Activated CD8-positive, alpha-beta T cell treated with anti-CD3 and anti-CD28 coated beads, Interleukin-2, amount 10 ng/mL, durations not matched to agents 7 days and 5 days (primary cell): Measurements from ENCODE around the gene CTRB1. TPM values are rescaled to one million over a fixed set of nuclear protein-coding genes. Genes with fewer than 3 reads are reported as not detected.

Experiments
- ATAC-seq: fragments of 150-1000 bp; cut with Tn5 transposase; one replicate; pipeline ENCODE4 v1.10.0; 2021; ENCODE audit warnings: moderate library complexity
- CTCF ChIA-PET: fragments of 350-600 bp; sonication (Branson Sonifier 250); formaldehyde crosslinking; loops from one replicate; lab custom pipeline; 2021; ENCODE audit warnings: antibody characterized with exemption; lab: Charles Lee
- POLR2A ChIA-PET: fragments of 350-600 bp; sonication (Branson Sonifier 250); formaldehyde crosslinking; loops from one replicate; lab custom pipeline; 2021; ENCODE audit warnings: antibody characterized with exemption; lab: Charles Lee
- DNase-seq: peaks from one replicate; pipeline ENCODE4 v3.0.0-alpha.2; 2020
- H3K27ac Mint-ChIP-seq: one replicate; pipeline ENCODE4 v1.8.0; 2021; ENCODE audit warnings: mild to moderate bottlenecking, mixed read lengths
- H3K27me3 Mint-ChIP-seq: one replicate; pipeline ENCODE4 v1.8.0; 2021; ENCODE audit warnings: low read depth, mixed read lengths
- H3K36me3 Mint-ChIP-seq: one replicate; pipeline ENCODE4 v1.8.0; 2021; ENCODE audit warnings: low read depth, mixed read lengths
- H3K4me1 Mint-ChIP-seq: one replicate; pipeline ENCODE4 v1.8.0; 2021; ENCODE audit warnings: low read depth, mixed read lengths
- H3K4me3 Mint-ChIP-seq: one replicate; pipeline ENCODE4 v1.8.0; 2021; ENCODE audit warnings: mild to moderate bottlenecking, mixed read lengths
- H3K9me3 Mint-ChIP-seq: one replicate; pipeline ENCODE4 v1.8.0; 2022; ENCODE audit warnings: mixed read lengths; ENCODE audit not compliant: insufficient read depth
- total RNA-seq, 2 experiments: library from RNA; stranded (reverse); gene quantifications; one replicate each; pipeline ENCODE4 v1.2.3, GENCODE V29; 2021

CTRB1 gene
- total RNA-seq, 2 experiments from 2014 or later, result not detected

DNA sequence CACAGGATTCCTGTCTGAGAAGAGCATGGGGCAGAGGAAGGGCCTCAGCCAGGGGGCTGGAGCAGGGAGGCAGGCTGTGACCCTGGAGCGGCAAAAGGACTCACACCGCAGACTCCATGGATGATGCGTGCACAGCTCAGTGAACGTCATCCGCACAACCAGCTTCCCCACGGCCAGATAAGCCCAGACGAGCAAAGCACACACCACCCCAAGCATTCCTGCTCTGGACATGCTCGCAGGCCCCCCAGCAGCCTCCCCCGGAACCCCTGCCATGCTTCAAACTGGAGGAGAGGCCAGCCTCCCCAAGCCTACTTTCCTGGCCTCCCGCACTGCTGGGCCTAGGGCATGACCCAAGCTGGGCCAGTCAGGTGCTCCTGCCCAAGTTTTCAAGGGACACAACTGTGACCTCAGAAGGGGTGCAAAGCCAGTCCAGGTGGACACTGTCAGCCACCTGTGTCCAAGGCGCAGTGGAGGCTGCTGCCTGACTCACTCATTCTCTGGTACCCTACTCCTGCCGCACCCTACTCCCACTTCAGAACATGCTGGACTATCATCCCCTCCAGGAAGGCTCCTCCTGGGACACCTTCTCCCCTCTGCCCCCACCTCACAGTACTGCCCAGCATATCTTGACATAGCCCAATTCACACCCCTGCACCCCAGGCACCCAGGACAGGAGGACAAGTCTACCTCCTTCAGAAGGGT, 27.9 kb downstream of the CTRB1 start:
- H3K27me3 Mint-ChIP-seq, result peaks cover 26% of the 10 kb centered on the region
- no peak overlapping the region for H3K27ac Mint-ChIP-seq
- H3K4me1 Mint-ChIP-seq, result peaks cover 6% of the 10 kb centered on the region
- ATAC-seq (no peak), DNase-seq (no peak)
- H3K36me3 Mint-ChIP-seq, result no peaks in the 10 kb centered on the region
- POLR2A ChIA-PET, result no interaction called here
- CTCF ChIA-PET, result no interaction called here
- no peak overlapping the region for H3K4me3 Mint-ChIP-seq
- H3K9me3 Mint-ChIP-seq, result no peaks in the 10 kb centered on the region

DNA sequence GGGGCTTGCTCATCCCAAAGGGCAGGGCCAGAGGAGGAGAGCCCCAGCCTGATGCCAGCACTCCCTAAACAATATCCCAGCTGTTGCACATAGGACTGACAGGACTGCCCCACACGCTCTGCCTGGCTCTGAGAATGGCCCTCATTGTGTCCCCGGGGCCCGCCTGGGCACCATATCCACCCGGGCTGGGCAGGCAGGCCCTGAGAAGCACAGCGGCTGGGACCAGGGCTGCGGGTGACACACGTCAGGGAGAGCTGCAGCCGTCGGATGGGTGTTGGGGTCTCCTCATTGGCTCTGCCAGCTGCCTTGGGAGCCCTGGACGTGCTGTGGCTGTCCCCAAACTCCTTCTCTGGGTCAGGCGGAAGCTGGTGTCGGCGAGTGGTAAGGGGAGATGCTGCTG, 28.5 kb downstream of the CTRB1 start:
- no peak overlapping the region for H3K4me3 Mint-ChIP-seq
- DNase-seq (no peak), ATAC-seq (no peak)
- no peaks in the 10 kb centered on the region for H3K36me3 Mint-ChIP-seq
- no peak overlapping the region for H3K27ac Mint-ChIP-seq
- CTCF ChIA-PET, result interaction anchor here (0.8 kb wide), 1 partner anchor 14 kb away, joined by 3 read pairs; no protein-coding TSS in a partner anchor
- H3K4me1 Mint-ChIP-seq, result peaks cover 12% of the 10 kb centered on the region
- H3K9me3 Mint-ChIP-seq, result no peaks in the 10 kb centered on the region
- POLR2A ChIA-PET, result no interaction called here
- peaks cover 32% of the 10 kb centered on the region for H3K27me3 Mint-ChIP-seq

- H3K9me3 Mint-ChIP-seq, result no peaks in the 10 kb centered on the region
- DNase-seq (no peak), ATAC-seq (no peak)
- H3K36me3 Mint-ChIP-seq, result no peaks in the 10 kb centered on the region
- ChIA-PET POLR2A (no interaction called here), CTCF (interaction anchor here (0.8 kb wide), 1 partner anchor 14 kb away, joined by 3 read pairs; no protein-coding TSS in a partner anchor)
- peaks cover 12% of the 10 kb centered on the region for H3K4me1 Mint-ChIP-seq
- no peak overlapping the region for H3K27ac Mint-ChIP-seq
- no peak overlapping the region for H3K4me3 Mint-ChIP-seq
- H3K27me3 Mint-ChIP-seq, result peaks cover 39% of the 10 kb centered on the region
These were observed 29.4 kb downstream of the CTRB1 start for GRCh38 chr16:75248142-75248535.

DNA sequence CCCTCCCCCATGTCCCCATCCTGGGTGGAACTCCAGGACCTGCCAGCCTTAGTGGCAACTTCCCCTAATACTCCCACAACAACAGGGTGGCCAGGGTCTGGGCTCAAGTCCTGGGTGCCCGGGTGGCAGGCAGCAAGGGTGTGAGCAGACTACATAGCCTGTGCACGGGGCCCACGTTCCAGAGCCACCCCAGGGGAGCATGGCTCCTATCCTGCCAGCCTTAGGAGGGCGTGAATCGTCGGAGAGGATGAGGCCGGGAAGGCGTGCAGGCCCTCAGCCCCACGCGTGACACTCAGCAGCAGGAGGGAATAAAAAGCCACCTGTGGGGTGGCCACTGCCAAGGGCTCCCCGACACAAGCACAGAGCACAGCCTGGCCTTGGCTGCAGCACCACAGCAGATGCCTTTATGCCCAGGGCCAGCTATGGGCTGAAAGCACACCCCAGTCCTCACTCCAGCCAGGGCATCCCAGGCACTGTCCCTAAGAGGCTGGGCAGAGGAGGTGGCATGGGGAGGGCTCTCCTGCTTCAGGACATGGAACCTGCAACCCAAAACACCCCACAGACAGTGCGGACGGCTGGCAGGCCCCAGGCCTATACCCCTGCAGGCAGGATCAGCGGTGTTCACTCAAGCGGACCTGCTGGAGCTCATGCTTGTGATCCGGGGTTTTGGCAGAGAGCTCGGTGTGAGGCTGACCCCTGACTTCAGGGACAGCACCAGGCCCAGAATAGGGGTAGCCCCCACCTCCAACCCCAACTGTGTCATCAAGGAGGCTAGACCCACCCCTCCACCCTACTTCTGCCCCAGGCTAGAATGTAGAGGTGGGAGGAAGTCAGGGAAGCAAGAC, 30.0 kb downstream of the CTRB1 start:
- H3K36me3 Mint-ChIP-seq, result no peaks in the 10 kb centered on the region
- H3K4me3 Mint-ChIP-seq, result no peak overlapping the region
- ChIA-PET CTCF (no interaction called here), POLR2A (no interaction called here)
- ATAC-seq (no peak), DNase-seq (no peak)
- H3K27me3 Mint-ChIP-seq, result peaks cover 45% of the 10 kb centered on the region
- no peaks in the 10 kb centered on the region for H3K9me3 Mint-ChIP-seq
- H3K27ac Mint-ChIP-seq, result no peak overlapping the region
- H3K4me1 Mint-ChIP-seq, result peaks cover 12% of the 10 kb centered on the region

- H3K27ac Mint-ChIP-seq, result no peak overlapping the region
- peaks cover 50% of the 10 kb centered on the region for H3K27me3 Mint-ChIP-seq
- ChIA-PET CTCF (no interaction called here), POLR2A (no interaction called here)
- H3K4me3 Mint-ChIP-seq, result no peak overlapping the region
- no peaks in the 10 kb centered on the region for H3K9me3 Mint-ChIP-seq
- no peaks in the 10 kb centered on the region for H3K36me3 Mint-ChIP-seq
- H3K4me1 Mint-ChIP-seq, result peaks cover 12% of the 10 kb centered on the region
- DNase-seq (no peak), ATAC-seq (no peak)
These were observed 30.7 kb downstream of the CTRB1 start for GRCh38 chr16:75249441-75249840.

DNA sequence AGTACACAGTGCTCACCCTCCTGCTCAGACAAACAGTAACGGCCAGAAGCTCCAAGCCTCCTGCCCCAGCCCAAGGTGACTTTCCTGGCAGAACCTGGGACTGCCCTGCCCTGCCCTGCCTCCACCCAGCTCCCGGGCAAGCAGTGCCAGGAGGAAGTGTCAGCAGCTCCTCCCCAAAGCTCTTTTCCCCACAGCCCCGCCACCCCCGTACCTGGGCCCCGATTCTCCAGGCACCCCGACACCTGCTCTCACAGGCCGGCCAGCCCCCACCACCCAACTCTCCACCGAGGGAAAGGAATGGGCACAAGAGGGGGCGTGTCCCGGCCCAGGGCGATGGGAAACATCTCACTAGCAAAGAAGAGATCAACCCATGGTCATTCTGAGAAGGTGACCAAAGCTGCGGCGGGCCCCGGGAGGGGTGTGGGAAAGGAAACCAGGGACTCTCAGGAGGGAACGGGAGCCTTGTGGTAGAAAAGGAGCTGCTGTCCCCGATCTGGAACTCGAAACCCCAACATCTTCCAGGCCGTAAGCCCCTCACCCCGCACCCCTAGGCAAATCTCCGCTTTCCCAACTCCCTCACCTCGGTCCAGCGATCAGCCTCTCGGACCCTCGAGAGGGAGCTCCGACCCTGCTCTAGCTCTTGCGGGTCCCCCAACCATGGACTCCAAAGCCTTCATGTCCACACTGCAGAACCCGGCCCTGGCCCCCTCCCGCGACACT, 31.5 kb downstream of the CTRB1 start:
- POLR2A ChIA-PET, result no interaction called here
- Mint-ChIP-seq H3K9me3 (no peaks in the 10 kb centered on the region), H3K4me1 (peaks cover 12% of the 10 kb centered on the region), H3K27me3 (peaks cover 58% of the 10 kb centered on the region), H3K36me3 (no peaks in the 10 kb centered on the region), H3K4me3 (no peak overlapping the region), H3K27ac (no peak overlapping the region)
- ATAC-seq, result no peak
- CTCF ChIA-PET, result interaction anchor here (1.1 kb wide), 1 partner anchor 16 kb away, joined by 5 read pairs; no protein-coding TSS in a partner anchor
- no peak for DNase-seq

GRCh38 chr16:75250809-75251279, 32.1 kb downstream of the CTRB1 start:
- H3K4me1 Mint-ChIP-seq, result peaks cover 12% of the 10 kb centered on the region
- ChIA-PET POLR2A (no interaction called here), CTCF (interaction anchor here (1.1 kb wide), 1 partner anchor 17 kb away, joined by 5 read pairs; no protein-coding TSS in a partner anchor)
- peaks cover 58% of the 10 kb centered on the region for H3K27me3 Mint-ChIP-seq
- H3K27ac Mint-ChIP-seq, result no peak overlapping the region
- no peak for DNase-seq
- no peak overlapping the region for H3K4me3 Mint-ChIP-seq
- no peaks in the 10 kb centered on the region for H3K9me3 Mint-ChIP-seq
- ATAC-seq, result no peak
- no peaks in the 10 kb centered on the region for H3K36me3 Mint-ChIP-seq

DNA sequence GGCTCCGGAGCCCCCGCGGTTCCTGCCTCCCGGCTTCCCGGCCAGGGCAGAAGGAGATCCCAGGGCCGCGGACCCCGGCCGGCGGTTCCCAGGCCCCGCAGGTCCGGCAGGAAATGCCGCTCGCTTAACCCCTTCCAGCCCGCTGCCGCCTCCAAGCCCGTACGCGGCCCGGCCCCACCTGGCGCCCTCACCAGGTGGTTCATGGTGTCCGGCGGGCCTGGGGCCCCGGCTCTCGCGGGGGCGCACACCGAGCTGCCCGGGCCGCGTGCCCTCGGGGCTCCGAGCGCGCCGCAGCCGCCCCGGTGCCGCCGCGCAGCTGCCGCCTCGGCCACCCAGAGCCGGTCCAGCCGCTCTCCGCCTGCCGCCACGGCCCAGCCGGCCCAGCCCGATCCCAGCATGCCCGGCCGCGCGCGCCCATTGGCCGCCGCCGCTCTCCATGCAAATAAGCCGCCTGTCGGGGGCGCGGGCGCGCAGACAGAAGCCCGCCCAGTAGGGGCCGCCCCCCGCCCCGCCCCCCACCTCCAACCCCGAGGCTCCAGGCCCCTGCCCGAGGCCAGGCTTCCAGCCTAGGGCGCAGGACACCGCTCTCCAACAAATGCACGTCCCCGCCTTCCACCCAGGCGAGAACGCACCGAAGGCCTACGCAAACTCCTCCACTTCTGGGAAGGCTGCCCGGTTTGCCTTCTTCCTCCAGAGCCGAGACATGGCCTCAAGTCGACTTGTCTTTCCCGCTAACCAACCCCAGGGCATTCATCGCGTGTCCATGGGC, 32.7 kb downstream of the CTRB1 start, which contains the start of gene BCAR1:
Gene BCAR1, minus strand, starts transcription at position 345 of the 769 bp plus-strand sequence. Its CDS starts 142 bp downstream, at position 203.
- Mint-ChIP-seq H3K27me3 (peaks cover 58% of the 10 kb centered on the region), H3K9me3 (no peaks in the 10 kb centered on the region), H3K4me3 (no peak within 1 kb of the TSS), H3K27ac (no peak within 1 kb of the TSS), H3K36me3 (no peaks in the 10 kb centered on the region), H3K4me1 (peaks cover 12% of the 10 kb centered on the region)
- ATAC-seq (no peak), DNase-seq (no peak)
- POLR2A ChIA-PET, result no interaction called here
- CTCF ChIA-PET, result no interaction called here

GRCh38 chr16:75252049-75252864, 33.5 kb downstream of the CTRB1 start:
- H3K4me1 Mint-ChIP-seq, result peaks cover 12% of the 10 kb centered on the region
- no peak overlapping the region for H3K27ac Mint-ChIP-seq
- CTCF ChIA-PET, result no interaction called here
- no peak overlapping the region for H3K4me3 Mint-ChIP-seq
- no peak for DNase-seq
- H3K36me3 Mint-ChIP-seq, result no peaks in the 10 kb centered on the region
- POLR2A ChIA-PET, result no interaction called here
- H3K27me3 Mint-ChIP-seq, result peaks cover 55% of the 10 kb centered on the region
- H3K9me3 Mint-ChIP-seq, result no peaks in the 10 kb centered on the region
- ATAC-seq, result no peak

GRCh38 chr16:75252946-75253911, 34.4 kb downstream of the CTRB1 start:
- H3K4me1 Mint-ChIP-seq, result peaks cover 9% of the 10 kb centered on the region
- POLR2A ChIA-PET, result no interaction called here

More at GRCh38 chr16:75252946-75253911, 34.4 kb downstream of the CTRB1 start:
- Mint-ChIP-seq H3K4me3 (no peak overlapping the region), H3K27ac (no peak overlapping the region), H3K36me3 (no peaks in the 10 kb centered on the region), H3K9me3 (no peaks in the 10 kb centered on the region), H3K27me3 (peaks cover 54% of the 10 kb centered on the region)
- no peak for DNase-seq
- CTCF ChIA-PET, result no interaction called here
- no peak for ATAC-seq
